Kidney (tissue), 14 donors: ENCODE measurements around the gene ZDHHC18. TPM values are rescaled to one million over a fixed set of nuclear protein-coding genes. Genes with fewer than 3 reads are reported as not detected.

Experiments used
- DNase-seq, 5 donors: peaks; one replicate each; pipeline ENCODE4 v3.0.0-alpha.2; 2013 to 2020
- FAIRE-seq: peaks from 2 replicates; lab custom pipeline; 2012; peaks lifted over from hg19 to GRCh38; lab: Jason Lieb, UNC
- H3K27ac ChIP-seq, 2 donors: one replicate each; pipeline ENCODE4 v1.7.0; 2013; ENCODE audit warnings: low read depth in 2 of 2, low read length in 2 of 2, inconsistent platforms in 1 of 2
- H3K27me3 ChIP-seq: one replicate; pipeline ENCODE4 v1.7.1; 2013; ENCODE audit warnings: low read length, inconsistent platforms; ENCODE audit not compliant: control insufficient read depth, insufficient read depth
- H3K36me3 ChIP-seq, 3 donors: one replicate each; pipeline versions ENCODE4 v1.7.0 to v1.7.1; 2013; ENCODE audit warnings: low read length in 3 of 3, control low read depth in 1 of 3, inconsistent platforms in 1 of 3; ENCODE audit not compliant: insufficient read depth in 3 of 3, control insufficient read depth in 2 of 3
- H3K4me1 ChIP-seq, 3 donors: one replicate each; pipeline versions ENCODE4 v1.7.0 to v1.7.1; 2013; ENCODE audit warnings: low read length in 3 of 3, inconsistent platforms in 1 of 3, low read depth in 1 of 3; ENCODE audit not compliant: control insufficient read depth in 2 of 3, insufficient read depth in 2 of 3
- H3K4me3 ChIP-seq, 3 donors: one replicate each; pipeline versions ENCODE4 v1.7.0 to v1.8.1; 2013; ENCODE audit warnings: low read length in 3 of 3, control low read depth in 1 of 3, inconsistent platforms in 1 of 3
- H3K9ac ChIP-seq, 3 donors: one replicate each; pipeline versions ENCODE4 v1.7.0 to v1.7.1; 2013; ENCODE audit warnings: low read length in 3 of 3, control low read depth in 1 of 3, inconsistent platforms in 1 of 3
- H3K9me3 ChIP-seq, 3 donors: one replicate each; pipeline versions ENCODE4 v1.7.0 to v1.7.1; 2013; ENCODE audit warnings: low read length in 3 of 3, control low read depth in 1 of 3, inconsistent platforms in 1 of 3; ENCODE audit not compliant: control insufficient read depth in 2 of 3, insufficient read depth in 1 of 3
- intact Hi-C: fragments of 100-400 bp; cut with DNase I; formaldehyde crosslinking; loops from one replicate; pipeline ENCODE4 v1.11.1; 2022
- polyA plus RNA-seq: library from polyadenylated mRNA; stranded (reverse); fragments of 350-450 nt; fragmentation: Illumina TruSeq; extraction: RNeasy Lipid Tissue Mini Kit (QIAGEN cat#74804); gene quantifications from one replicate; pipeline ENCODE4 v1.2.3, GENCODE V29; 2014; ENCODE audit warnings: low read depth, low replicate concordance; ENCODE audit not compliant: insufficient read depth
- total RNA-seq: library from RNA; stranded (reverse); fragmentation: NEBNext Ultra II Directional; extraction: Animal tissue kit (Norgen Biotek cat#: 25700); gene quantifications from one replicate; pipeline ENCODE4 v1.2.1, GENCODE V29; 2021
- TF ChIP-seq, protein P1 (sequence below): IDR thresholded peaks from 3 replicates; pipeline ENCODE4 v1.5.1; 2012; ENCODE audit warnings: mild to moderate bottlenecking, moderate library complexity, borderline replicate concordance; ENCODE audit not compliant: insufficient read depth; ENCODE audit errors: extremely low read depth
- donor health status: control.
- donor health status: control.
- donor health status: control.
- donor health status: control.
- donor health status: control.
- donor health status: DM: yes; HTN: yes; CAD: no.
- donor health status: Normal renal cell carcinoma (clear cell type).

Gene ZDHHC18
- total and polyA plus RNA-seq, 2 donors from 2014 or later: 6.7 to 15.6 TPM

DNA sequence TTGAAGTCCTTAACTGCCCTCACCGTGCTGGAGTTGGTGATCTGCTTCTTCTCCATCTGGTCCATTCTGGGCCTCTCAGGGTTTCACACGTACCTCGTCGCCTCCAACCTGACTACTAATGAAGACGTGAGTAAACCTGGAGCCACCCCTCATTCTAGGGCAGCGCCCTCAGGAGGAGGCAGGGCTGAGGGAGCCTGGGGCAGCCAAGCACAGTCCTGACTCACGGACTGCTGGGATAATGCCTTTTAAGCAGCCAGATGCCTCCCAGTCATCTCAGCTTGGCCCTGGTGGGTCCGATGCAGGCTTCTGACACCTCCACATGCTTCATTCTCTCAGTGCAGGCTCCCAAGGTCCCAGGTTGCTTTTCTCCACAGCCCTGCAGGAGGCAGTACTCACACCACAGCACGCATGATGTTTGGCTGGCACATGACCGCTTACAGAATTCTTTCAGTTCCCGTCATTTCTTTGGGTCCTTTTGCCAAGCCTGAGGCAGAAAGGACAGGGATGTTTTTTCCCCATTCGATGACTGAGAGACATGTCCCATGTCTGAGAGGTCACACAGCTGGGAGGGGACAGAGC is 24.7 kb downstream of the ZDHHC18 start:
- intact Hi-C loops: no loop called here
- no peak for DNase-seq
- H3K9ac ChIP-seq: no peak overlapping the region
- H3K36me3 ChIP-seq: peaks cover 0 to 32% (median 17%) of the 10 kb centered on the region in 3 donors
- no peak overlapping the region for H3K4me3 ChIP-seq
- no peaks in the 10 kb centered on the region for H3K9me3 ChIP-seq
- no peaks in the 10 kb centered on the region for H3K27me3 ChIP-seq
- H3K27ac ChIP-seq: no peak overlapping the region
- FAIRE-seq: no peak
- peaks cover 0 to 4% (median 0%) of the 10 kb centered on the region in 3 donors for H3K4me1 ChIP-seq
- TF ChIP-seq, protein P1, sequence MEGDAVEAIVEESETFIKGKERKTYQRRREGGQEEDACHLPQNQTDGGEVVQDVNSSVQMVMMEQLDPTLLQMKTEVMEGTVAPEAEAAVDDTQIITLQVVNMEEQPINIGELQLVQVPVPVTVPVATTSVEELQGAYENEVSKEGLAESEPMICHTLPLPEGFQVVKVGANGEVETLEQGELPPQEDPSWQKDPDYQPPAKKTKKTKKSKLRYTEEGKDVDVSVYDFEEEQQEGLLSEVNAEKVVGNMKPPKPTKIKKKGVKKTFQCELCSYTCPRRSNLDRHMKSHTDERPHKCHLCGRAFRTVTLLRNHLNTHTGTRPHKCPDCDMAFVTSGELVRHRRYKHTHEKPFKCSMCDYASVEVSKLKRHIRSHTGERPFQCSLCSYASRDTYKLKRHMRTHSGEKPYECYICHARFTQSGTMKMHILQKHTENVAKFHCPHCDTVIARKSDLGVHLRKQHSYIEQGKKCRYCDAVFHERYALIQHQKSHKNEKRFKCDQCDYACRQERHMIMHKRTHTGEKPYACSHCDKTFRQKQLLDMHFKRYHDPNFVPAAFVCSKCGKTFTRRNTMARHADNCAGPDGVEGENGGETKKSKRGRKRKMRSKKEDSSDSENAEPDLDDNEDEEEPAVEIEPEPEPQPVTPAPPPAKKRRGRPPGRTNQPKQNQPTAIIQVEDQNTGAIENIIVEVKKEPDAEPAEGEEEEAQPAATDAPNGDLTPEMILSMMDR: no peak

DNA sequence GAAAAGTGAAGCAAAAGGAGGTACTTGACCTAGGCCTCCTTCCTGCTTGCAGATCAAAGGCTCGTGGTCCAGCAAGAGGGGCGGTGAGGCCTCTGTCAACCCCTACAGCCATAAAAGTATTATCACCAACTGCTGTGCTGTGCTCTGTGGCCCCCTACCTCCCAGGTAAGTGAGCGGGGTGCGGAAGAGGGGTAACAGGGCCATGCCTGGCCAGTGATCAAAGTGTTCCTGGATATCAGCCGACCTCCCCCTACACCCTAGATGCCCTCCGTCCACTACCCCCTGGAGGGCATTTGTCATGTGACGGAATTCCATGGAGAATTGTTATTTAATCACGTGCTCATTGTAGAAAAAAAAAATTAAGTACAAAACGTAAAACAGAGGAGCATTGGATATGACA is 26.2 kb downstream of the ZDHHC18 start:
- no peak for FAIRE-seq
- Histone ChIP-seq H3K4me1 (peaks cover 0 to 4% (median 0%) of the 10 kb centered on the region in 3 donors), H3K9me3 (no peaks in the 10 kb centered on the region), H3K9ac (no peak overlapping the region), H3K27me3 (no peaks in the 10 kb centered on the region), H3K4me3 (no peak overlapping the region), H3K27ac (no peak overlapping the region), H3K36me3 (peaks cover 0 to 33% (median 17%) of the 10 kb centered on the region in 3 donors)
- no peak for DNase-seq
- intact Hi-C loops: no loop called here
- TF ChIP-seq, protein P1: no peak

DNA sequence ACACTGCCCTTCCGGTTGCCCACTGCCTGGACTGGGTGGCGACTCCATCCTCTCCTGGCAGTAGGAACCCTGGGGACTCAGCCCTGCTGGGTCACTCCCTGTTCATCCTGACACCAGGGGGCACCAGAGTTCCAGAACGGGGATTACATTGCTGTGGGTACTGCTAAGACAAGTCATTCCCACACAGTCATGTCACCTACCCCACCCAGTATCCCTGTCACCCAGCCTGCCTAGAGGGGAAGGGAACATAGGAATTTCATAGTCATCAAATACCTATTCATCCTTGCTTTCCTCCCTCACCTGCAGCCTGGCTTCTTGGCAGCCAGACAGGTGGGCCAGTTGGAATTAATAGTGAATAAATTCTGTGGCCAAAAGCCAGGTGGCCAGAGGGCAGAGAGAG is 26.7 kb downstream of the ZDHHC18 start:
- FAIRE-seq: no peak
- Histone ChIP-seq H3K36me3 (peaks cover 0 to 33% (median 17%) of the 10 kb centered on the region in 3 donors), H3K27ac (no peak overlapping the region)

More for the DNA sequence above, 26.7 kb downstream of the ZDHHC18 start:
- intact Hi-C loops: no loop called here
- TF ChIP-seq, protein P1: peak; percentile 83
- peaks cover 0 to 4% (median 0%) of the 10 kb centered on the region in 3 donors for H3K4me1 ChIP-seq
- no peaks in the 10 kb centered on the region for H3K27me3 ChIP-seq
- H3K9me3 ChIP-seq: no peaks in the 10 kb centered on the region
- peak; percentile 78 to 91 (median 85) for DNase-seq
- no peak overlapping the region for H3K4me3 ChIP-seq
- no peak overlapping the region for H3K9ac ChIP-seq
